Osteocyte (in vitro differentiated cells): Measurements from ENCODE around the gene SORCS3. TPM values are rescaled to one million over a fixed set of nuclear protein-coding genes. Genes with fewer than 3 reads are reported as not detected.

ENCODE experiments used
- DNase-seq: peaks from one replicate; pipeline ENCODE4 v3.0.0; 2021; ENCODE audit warnings: mixed read lengths; ENCODE audit not compliant: unreplicated experiment; ENCODE audit errors: extremely low spot score
- H3K27ac Mint-ChIP-seq: one replicate; pipeline ENCODE4 v1.8.0; 2021; ENCODE audit warnings: mild to moderate bottlenecking, mixed read lengths; ENCODE audit not compliant: unreplicated experiment
- H3K27me3 Mint-ChIP-seq: one replicate; pipeline ENCODE4 v1.8.0; 2021; ENCODE audit warnings: mixed read lengths; ENCODE audit not compliant: unreplicated experiment
- H3K36me3 Mint-ChIP-seq: one replicate; pipeline ENCODE4 v1.8.0; 2021; ENCODE audit warnings: mixed read lengths; ENCODE audit not compliant: unreplicated experiment
- H3K4me1 Mint-ChIP-seq: one replicate; pipeline ENCODE4 v1.8.0; 2021; ENCODE audit warnings: mixed read lengths; ENCODE audit not compliant: unreplicated experiment
- H3K4me3 Mint-ChIP-seq: one replicate; pipeline ENCODE4 v1.8.0; 2021; ENCODE audit warnings: mild to moderate bottlenecking, moderate library complexity, mixed read lengths; ENCODE audit not compliant: unreplicated experiment
- H3K9me3 Mint-ChIP-seq: one replicate; pipeline ENCODE4 v1.8.0; 2021; ENCODE audit warnings: mixed read lengths; ENCODE audit not compliant: unreplicated experiment
- total RNA-seq: library from RNA; stranded (reverse); gene quantifications from 2 replicates; pipeline ENCODE4 v1.2.1, GENCODE V29; 2021
- TF ChIP-seq, protein P1 (sequence below): fragments of 200-600 bp; sonication (generic); IDR thresholded peaks from 2 replicates; pipeline ENCODE4 v1.5.0; 2021; ENCODE audit warnings: antibody characterized with exemption, mild to moderate bottlenecking, moderate library complexity

Gene SORCS3
- total RNA-seq, 1 donor from 2014 or later: not detected

DNA sequence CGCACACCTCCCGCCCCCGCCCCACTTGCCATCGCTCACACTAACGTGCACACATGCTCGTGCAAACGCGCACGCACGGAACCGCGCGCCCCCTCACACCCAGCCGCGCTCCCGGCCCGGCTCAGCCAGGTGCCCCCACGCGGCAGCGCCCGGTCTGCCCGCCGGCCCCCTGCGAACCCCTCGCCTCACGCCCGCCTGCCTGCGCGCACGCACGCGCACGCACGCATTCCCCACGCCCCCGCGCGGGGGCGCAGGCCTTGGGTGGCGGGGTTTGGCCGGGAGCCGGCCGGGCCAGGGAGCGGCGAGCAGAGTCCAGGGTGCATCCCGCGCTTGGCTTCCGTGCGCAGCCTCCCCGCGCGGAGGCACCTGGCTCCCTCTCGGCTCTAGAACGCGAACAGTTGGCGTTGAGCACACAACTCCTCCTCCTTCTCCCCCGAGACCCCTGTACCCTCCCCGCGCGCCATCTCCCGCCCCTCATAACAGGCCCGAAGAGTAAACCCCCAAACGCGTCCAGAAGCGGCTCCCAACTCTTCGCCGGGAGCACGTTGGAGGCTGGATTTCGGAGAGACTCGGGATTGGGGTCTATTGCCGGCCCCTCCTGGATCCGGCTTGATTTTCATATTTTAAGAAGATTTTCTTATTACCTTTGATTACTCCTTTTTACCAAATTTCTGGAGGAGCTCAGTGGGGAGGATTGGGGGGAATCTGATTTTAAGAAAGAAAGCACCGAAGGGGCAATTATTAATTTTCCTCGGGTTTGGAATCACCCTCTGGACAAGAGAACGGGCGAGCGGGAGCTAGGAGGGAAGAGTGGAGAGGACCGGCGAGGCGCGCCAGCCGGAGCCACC, 527 bp upstream of the SORCS3 start:
- no peaks in the 10 kb centered on the region for H3K36me3 Mint-ChIP-seq
- DNase-seq: no peak
- peaks cover 12% of the 10 kb centered on the region for H3K4me1 Mint-ChIP-seq
- H3K27me3 Mint-ChIP-seq: peaks cover 57% of the 10 kb centered on the region
- TF ChIP-seq, protein P1, sequence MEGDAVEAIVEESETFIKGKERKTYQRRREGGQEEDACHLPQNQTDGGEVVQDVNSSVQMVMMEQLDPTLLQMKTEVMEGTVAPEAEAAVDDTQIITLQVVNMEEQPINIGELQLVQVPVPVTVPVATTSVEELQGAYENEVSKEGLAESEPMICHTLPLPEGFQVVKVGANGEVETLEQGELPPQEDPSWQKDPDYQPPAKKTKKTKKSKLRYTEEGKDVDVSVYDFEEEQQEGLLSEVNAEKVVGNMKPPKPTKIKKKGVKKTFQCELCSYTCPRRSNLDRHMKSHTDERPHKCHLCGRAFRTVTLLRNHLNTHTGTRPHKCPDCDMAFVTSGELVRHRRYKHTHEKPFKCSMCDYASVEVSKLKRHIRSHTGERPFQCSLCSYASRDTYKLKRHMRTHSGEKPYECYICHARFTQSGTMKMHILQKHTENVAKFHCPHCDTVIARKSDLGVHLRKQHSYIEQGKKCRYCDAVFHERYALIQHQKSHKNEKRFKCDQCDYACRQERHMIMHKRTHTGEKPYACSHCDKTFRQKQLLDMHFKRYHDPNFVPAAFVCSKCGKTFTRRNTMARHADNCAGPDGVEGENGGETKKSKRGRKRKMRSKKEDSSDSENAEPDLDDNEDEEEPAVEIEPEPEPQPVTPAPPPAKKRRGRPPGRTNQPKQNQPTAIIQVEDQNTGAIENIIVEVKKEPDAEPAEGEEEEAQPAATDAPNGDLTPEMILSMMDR: no peak
- no peak overlapping the region for H3K27ac Mint-ChIP-seq
- no peaks in the 10 kb centered on the region for H3K9me3 Mint-ChIP-seq
- no peak overlapping the region for H3K4me3 Mint-ChIP-seq

DNA sequence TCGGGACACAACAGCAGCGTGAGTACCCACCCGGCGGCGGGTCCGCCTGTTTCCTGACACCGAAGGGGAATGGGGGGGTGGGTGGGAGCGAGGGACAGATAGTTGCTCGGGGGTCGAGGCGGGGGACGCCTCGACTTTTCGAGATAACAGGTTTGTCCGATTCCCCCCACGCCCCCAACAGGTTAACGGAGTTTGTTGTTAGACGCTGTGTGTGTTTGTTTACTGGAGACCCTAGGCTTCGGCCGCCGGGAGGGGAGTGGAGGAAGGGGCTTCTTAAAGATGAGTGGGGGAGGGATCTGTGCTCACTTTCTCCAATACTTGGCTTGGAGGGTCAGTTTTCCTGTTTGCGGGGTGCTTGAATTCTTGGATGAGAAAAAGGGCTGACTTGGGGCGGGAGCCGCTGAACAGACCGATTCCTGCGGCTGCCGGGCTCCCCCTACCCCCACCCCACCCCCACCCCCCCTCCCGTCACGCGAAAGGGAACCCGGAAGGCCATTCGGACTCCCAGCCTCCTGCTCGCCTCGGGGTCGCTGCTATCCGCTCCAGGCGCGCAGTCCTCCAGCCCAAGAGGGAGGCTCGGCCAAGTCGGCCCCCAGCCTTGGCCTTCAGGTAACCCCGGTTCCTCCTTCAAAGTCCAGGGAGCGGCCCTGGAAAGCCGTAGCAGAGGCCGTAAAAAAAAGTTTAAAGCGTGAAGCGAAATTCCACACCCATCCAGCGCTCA, 1.0 kb downstream of the SORCS3 start:
- H3K36me3 Mint-ChIP-seq: no peaks in the 10 kb centered on the region
- TF ChIP-seq, protein P1: no peak
- H3K4me3 Mint-ChIP-seq: no peak overlapping the region

DNA sequence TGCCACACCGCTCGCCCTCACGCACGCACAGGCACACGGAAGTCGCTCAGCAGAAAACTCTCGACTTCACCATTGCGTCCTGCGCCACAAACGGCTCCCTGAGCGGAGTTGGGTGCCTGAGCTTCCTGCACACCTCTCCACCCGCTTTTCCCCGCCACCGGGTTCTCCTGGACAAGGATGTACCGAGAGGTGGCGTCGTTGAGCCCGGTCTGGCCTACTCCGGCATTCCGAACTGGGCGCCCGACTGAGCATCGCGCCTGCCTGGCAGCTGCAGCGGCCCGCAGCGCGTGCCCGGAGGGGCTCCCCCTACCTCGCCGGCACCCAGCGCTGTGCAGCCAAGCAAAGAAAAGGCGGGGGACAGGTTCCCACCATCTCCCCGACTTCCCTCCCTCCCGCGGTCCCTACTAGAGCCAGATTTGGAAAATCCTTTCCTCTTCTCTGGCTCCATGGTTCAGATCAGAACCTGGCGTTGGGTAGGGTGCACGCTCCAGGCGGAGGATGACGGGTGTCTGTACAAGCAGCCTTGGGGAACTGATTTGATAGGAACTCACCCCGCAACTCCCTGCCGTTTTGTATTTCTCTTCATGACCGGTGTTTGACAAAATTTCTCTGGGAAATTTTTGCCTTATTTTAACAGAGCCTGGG, 1.7 kb downstream of the SORCS3 start:
- H3K27ac Mint-ChIP-seq: no peak overlapping the region
- H3K9me3 Mint-ChIP-seq: no peaks in the 10 kb centered on the region
- H3K36me3 Mint-ChIP-seq: no peaks in the 10 kb centered on the region
- TF ChIP-seq, protein P1: peak; percentile 13
- H3K27me3 Mint-ChIP-seq: peaks cover 53% of the 10 kb centered on the region
- H3K4me3 Mint-ChIP-seq: no peak overlapping the region
- peaks cover 12% of the 10 kb centered on the region for H3K4me1 Mint-ChIP-seq
- no peak for DNase-seq

More for the DNA sequence above, 1.0 kb downstream of the SORCS3 start:
- Mint-ChIP-seq H3K9me3 (no peaks in the 10 kb centered on the region), H3K4me1 (peaks cover 12% of the 10 kb centered on the region), H3K27ac (no peak overlapping the region), H3K27me3 (peaks cover 56% of the 10 kb centered on the region)
- no peak for DNase-seq

DNA sequence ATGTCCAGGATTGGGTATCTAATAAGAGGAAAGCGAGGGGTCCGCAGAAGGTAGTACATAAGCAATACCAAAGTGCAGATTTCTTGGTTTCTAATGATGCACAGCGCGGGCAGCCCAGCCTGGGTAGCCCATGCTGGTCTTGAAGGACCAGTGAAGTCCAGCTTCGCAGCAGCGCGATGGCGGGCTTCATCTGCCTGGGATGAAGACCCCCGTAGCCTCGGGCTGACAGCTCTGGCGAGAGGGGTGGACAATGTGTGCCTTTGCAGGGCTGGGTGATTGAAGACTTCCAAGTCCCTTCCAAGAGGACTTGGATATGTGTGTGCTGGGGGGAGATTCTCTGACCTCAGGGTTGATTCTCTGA, 2.2 kb downstream of the SORCS3 start:
- Mint-ChIP-seq H3K9me3 (no peaks in the 10 kb centered on the region), H3K4me3 (no peak overlapping the region), H3K27ac (no peak overlapping the region), H3K36me3 (no peaks in the 10 kb centered on the region), H3K27me3 (peaks cover 48% of the 10 kb centered on the region), H3K4me1 (peaks cover 12% of the 10 kb centered on the region)
- TF ChIP-seq, protein P1: no peak
- no peak for DNase-seq

DNA sequence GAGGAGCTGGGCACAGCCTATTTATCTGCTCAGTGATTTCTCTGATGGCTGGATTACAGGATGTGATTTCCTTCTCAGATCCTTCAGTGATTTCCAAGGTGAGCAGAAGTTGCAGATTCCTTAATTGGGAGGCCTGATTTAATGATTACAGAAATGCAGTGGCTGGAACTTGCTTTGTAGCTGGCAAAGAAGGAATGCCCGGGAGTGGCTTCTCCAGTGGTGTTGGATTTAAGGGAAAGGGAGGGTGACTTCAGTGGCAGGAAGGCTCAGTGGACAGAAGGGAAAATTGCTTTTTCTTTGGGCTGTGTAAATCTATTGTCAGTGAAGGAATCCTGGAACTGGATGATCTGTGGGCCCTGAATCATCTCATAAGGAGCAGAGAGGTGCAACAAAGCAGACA, 5.1 kb downstream of the SORCS3 start:
- Mint-ChIP-seq H3K27ac (no peak overlapping the region), H3K4me1 (no peaks in the 10 kb centered on the region), H3K27me3 (peaks cover 31% of the 10 kb centered on the region)

More for the DNA sequence above, 5.1 kb downstream of the SORCS3 start:
- DNase-seq: no peak
- TF ChIP-seq, protein P1: no peak
- Mint-ChIP-seq H3K36me3 (no peaks in the 10 kb centered on the region), H3K9me3 (no peaks in the 10 kb centered on the region), H3K4me3 (no peak overlapping the region)
